RWPE2 (cell line): ENCODE data around the gene CNTNAP2.

Experiments
- ATAC-seq: fragments of 200-7000 bp; cut with Tn5 transposase; 3 replicates; pipeline ENCODE4 v1.9.1; 2021; ENCODE audit warnings: low read depth
- DNase-seq: peaks from one replicate; pipeline ENCODE4 v3.0.0-alpha.2; 2020; ENCODE audit warnings: low spot score
- H3K27ac ChIP-seq: fragments of 450-650 bp; 2 replicates; pipeline ENCODE4 v1.5.1; 2017; ENCODE audit warnings: mild to moderate bottlenecking; ENCODE audit not compliant: poor library complexity, severe bottlenecking
- H3K27me3 ChIP-seq: fragments of 250-450 bp; sonication (Bioruptor Pico); 2 replicates; pipeline ENCODE4 v1.5.1; 2021; ENCODE audit warnings: mild to moderate bottlenecking, moderate library complexity; ENCODE audit not compliant: insufficient read depth, poor library complexity, severe bottlenecking
- H3K36me3 ChIP-seq: fragments of 250-450 bp; sonication (Bioruptor Pico); 2 replicates; pipeline ENCODE4 v1.5.1; 2020; ENCODE audit warnings: low read depth, mild to moderate bottlenecking, moderate library complexity
- H3K4me1 ChIP-seq: fragments of 250-450 bp; sonication (Bioruptor Pico); 2 replicates; pipeline ENCODE4 v1.5.1; 2021; ENCODE audit warnings: mild to moderate bottlenecking, moderate library complexity; ENCODE audit not compliant: insufficient read depth, poor library complexity, severe bottlenecking
- H3K4me3 ChIP-seq: fragments of 250-450 bp; sonication (Bioruptor Pico); 2 replicates; pipeline ENCODE4 v1.5.1; 2021; ENCODE audit warnings: mild to moderate bottlenecking, moderate library complexity; ENCODE audit not compliant: severe bottlenecking
- H3K9me3 ChIP-seq: fragments of 250-450 bp; sonication (Bioruptor Pico); 2 replicates; pipeline ENCODE4 v1.5.1; 2021; ENCODE audit warnings: mild to moderate bottlenecking, moderate library complexity; ENCODE audit not compliant: severe bottlenecking
- TF ChIP-seq, protein P1 (sequence below): fragments of 450-650 bp; IDR thresholded peaks from one replicate; pipeline ENCODE4 v1.5.1; 2017; ENCODE audit warnings: mild to moderate bottlenecking, moderate library complexity; ENCODE audit not compliant: poor library complexity, severe bottlenecking

The CNTNAP2 gene

DNA sequence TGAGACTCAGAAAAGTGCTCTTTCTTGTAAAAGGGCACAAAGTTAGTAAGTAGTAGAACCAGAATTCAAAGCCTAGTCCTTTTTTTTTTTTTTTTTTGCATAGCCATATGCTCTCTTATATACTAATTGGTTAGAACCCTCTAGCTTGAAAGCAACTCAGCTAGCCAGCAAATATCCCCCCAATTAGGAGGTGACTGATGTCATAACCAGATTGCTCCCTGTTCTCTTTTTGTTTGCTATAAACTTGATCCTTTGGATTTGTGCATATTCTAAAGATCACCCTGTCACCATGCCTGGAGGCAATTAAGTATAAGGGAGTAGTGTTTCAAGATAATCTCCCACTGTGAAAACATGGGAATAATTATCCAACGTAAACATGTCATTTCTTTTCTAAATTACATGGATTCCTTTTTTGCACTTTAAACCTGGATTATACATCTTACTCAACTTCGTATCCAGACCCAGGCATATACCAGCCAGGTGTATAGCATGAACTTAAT lies 963.4 kb downstream of the CNTNAP2 start:
- TF ChIP-seq, protein P1, sequence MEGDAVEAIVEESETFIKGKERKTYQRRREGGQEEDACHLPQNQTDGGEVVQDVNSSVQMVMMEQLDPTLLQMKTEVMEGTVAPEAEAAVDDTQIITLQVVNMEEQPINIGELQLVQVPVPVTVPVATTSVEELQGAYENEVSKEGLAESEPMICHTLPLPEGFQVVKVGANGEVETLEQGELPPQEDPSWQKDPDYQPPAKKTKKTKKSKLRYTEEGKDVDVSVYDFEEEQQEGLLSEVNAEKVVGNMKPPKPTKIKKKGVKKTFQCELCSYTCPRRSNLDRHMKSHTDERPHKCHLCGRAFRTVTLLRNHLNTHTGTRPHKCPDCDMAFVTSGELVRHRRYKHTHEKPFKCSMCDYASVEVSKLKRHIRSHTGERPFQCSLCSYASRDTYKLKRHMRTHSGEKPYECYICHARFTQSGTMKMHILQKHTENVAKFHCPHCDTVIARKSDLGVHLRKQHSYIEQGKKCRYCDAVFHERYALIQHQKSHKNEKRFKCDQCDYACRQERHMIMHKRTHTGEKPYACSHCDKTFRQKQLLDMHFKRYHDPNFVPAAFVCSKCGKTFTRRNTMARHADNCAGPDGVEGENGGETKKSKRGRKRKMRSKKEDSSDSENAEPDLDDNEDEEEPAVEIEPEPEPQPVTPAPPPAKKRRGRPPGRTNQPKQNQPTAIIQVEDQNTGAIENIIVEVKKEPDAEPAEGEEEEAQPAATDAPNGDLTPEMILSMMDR, result no peak
- H3K4me1 ChIP-seq, result peaks cover 3% of the 10 kb centered on the region
- ATAC-seq (no peak), DNase-seq (no peak)
- no peaks in the 10 kb centered on the region for H3K27me3 ChIP-seq
- no peak overlapping the region for H3K4me3 ChIP-seq
- H3K36me3 ChIP-seq, result no peaks in the 10 kb centered on the region
- H3K27ac ChIP-seq, result no peak overlapping the region
- H3K9me3 ChIP-seq, result no peaks in the 10 kb centered on the region

DNA sequence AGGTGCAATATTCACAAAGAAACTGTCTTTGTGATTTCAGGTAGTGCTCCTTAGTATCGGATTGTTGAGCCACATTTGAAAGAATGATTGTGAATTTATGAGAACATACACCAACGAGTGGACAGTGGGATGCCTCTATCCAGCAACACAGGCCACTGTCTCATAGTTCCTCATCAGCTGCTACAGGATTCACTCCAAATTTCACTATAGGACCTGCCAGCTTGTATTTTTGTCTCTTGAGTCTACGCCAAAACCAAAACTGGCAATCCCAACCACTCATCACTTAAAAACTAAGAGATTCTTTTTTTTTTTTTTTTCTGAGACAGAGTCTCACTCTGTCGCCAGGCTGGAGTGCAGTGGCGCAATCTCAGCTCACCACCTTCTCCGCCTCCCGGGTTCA lies 964.5 kb downstream of the CNTNAP2 start:
- TF ChIP-seq, protein P1, result no peak
- Histone ChIP-seq H3K27ac (no peak overlapping the region), H3K9me3 (no peaks in the 10 kb centered on the region), H3K36me3 (no peaks in the 10 kb centered on the region), H3K4me1 (peaks cover 3% of the 10 kb centered on the region), H3K4me3 (no peak overlapping the region), H3K27me3 (no peaks in the 10 kb centered on the region)
- DNase-seq (no peak), ATAC-seq (no peak)

DNA sequence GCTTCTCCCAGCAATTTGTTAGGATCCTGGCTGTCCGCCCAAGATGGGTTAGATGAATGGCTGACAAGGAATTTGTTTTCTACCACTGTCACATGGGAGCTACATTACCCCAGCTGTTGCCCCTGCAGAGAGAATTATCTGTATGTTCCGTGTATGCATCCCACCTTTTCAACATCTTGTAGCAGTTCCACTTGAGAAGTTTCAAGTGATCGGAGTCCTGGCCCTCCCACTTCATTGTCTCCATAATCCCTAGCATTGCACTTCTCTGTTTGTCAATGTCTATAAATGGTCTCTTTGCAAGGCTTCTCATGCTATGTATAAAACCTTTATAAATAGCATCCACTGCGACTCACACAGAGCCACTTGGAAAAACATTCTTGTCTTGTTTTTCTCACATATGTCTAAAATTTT lies 972.5 kb downstream of the CNTNAP2 start:
- Histone ChIP-seq H3K4me3 (no peak overlapping the region), H3K36me3 (no peaks in the 10 kb centered on the region), H3K4me1 (no peaks in the 10 kb centered on the region), H3K27me3 (no peaks in the 10 kb centered on the region), H3K9me3 (no peaks in the 10 kb centered on the region), H3K27ac (no peak overlapping the region)
- no peak for ATAC-seq
- DNase-seq, result no peak
- TF ChIP-seq, protein P1, result no peak

DNA sequence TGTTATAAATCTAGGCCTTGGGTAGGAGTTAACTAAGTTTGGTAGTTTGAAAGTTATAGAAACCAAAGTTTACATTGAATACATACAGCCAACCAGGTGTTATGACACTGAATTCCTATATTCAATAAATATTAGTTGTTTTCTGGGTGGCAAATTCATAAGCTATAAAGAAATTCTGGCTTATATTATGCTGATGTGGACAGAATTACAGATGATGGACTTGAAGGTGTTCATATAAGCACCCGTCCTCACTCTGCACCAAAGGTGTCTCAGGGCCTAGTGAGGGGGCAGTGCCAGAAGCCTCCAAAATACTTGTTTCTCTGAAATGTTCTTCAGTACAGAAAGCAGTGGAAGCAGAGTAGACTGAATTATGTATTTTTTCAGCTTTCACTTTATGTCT lies 973.0 kb downstream of the CNTNAP2 start:
- ATAC-seq (no peak), DNase-seq (no peak)
- no peak overlapping the region for H3K27ac ChIP-seq
- H3K4me3 ChIP-seq, result no peak overlapping the region
- TF ChIP-seq, protein P1, result no peak
- no peaks in the 10 kb centered on the region for H3K4me1 ChIP-seq
- no peaks in the 10 kb centered on the region for H3K27me3 ChIP-seq
- no peaks in the 10 kb centered on the region for H3K9me3 ChIP-seq
- no peaks in the 10 kb centered on the region for H3K36me3 ChIP-seq

DNA sequence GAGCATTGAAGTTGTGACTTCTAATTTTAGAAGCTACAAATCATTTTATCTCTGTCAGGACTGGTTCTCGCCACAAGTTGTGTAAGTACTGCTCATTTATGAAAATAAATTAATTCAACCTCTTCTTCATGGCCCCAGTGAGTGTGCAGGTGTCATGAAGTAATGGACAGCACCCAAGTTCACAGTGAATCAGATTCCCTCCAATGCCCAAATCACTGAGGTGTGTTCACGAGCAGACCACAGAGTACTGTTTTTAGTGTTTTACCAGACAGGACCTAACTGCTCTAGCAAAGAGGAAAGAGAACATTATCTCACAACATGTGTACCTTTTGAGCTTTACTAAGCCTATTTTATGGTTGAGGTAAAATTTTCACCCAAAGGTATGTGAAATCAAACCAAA lies 980.0 kb downstream of the CNTNAP2 start:
- TF ChIP-seq, protein P1, result no peak
- Histone ChIP-seq H3K4me1 (no peaks in the 10 kb centered on the region), H3K9me3 (no peaks in the 10 kb centered on the region), H3K27ac (no peak overlapping the region), H3K27me3 (no peaks in the 10 kb centered on the region), H3K4me3 (no peak overlapping the region), H3K36me3 (no peaks in the 10 kb centered on the region)
- DNase-seq, result no peak
- no peak for ATAC-seq
